NCI-H69 (cell line): ENCODE measurements around the gene NLN.
"Not testable (repeated sequence)": the region's sequence is repeated elsewhere in the genome, so short reads cannot be mapped to it uniquely, and the experiment has no call there.

Source experiments
- DNase-seq: peaks from one replicate; lab custom pipeline; 2025; lab: John Stamatoyannopoulos, UW

The NLN gene

GRCh38 chr5:65832603-65833228, 110.7 kb downstream of the NLN start:
- no peak for DNase-seq

- DNase-seq = no peak
Measured at GRCh38 chr5:65833780-65834179, 111.8 kb downstream of the NLN start.

GRCh38 chr5:65834306-65834705, 112.3 kb downstream of the NLN start:
- no peak for DNase-seq

- no peak for DNase-seq
Measured at GRCh38 chr5:65835191-65835590, 113.2 kb downstream of the NLN start.

GRCh38 chr5:65837139-65837538, 115.1 kb downstream of the NLN start:
- DNase-seq = no peak

- DNase-seq = not testable (repeated sequence)
Measured at GRCh38 chr5:65839170-65839569, 117.2 kb downstream of the NLN start.

- DNase-seq = no peak
Measured at GRCh38 chr5:65840071-65840470, 118.1 kb downstream of the NLN start.

GRCh38 chr5:65844763-65845162, 122.8 kb downstream of the NLN start:
- not testable (repeated sequence) for DNase-seq

GRCh38 chr5:65846101-65846500, 124.1 kb downstream of the NLN start:
- no peak for DNase-seq

GRCh38 chr5:65847019-65847418, 125.0 kb downstream of the NLN start:
- not testable (repeated sequence) for DNase-seq

- not testable (repeated sequence) for DNase-seq
Measured at GRCh38 chr5:65849918-65850317, 127.9 kb downstream of the NLN start.

- no peak for DNase-seq
Measured at GRCh38 chr5:65854925-65855324, 132.9 kb downstream of the NLN start.

GRCh38 chr5:65855766-65856315, 133.8 kb downstream of the NLN start:
- peak; percentile 70 for DNase-seq

- no peak for DNase-seq
Measured at GRCh38 chr5:65856520-65856919, 134.5 kb downstream of the NLN start.

GRCh38 chr5:65858316-65858715, 136.3 kb downstream of the NLN start:
- DNase-seq = no peak

- DNase-seq = no peak
Measured at GRCh38 chr5:65861830-65862241, 139.8 kb downstream of the NLN start.

- DNase-seq = no peak
Measured at GRCh38 chr5:65862384-65862783, 140.4 kb downstream of the NLN start.

GRCh38 chr5:65863747-65864146, 141.7 kb downstream of the NLN start:
- DNase-seq = no peak

GRCh38 chr5:65866837-65867521, 145.0 kb downstream of the NLN start:
- peak; percentile 60 for DNase-seq

- DNase-seq = peak; percentile 23
Measured at GRCh38 chr5:65867542-65868195, 145.7 kb downstream of the NLN start.

- DNase-seq = no peak
Measured at GRCh38 chr5:65868509-65868908, 146.5 kb downstream of the NLN start.

- no peak for DNase-seq
Measured at GRCh38 chr5:65871182-65871581, 149.2 kb downstream of the NLN start.

- not testable (repeated sequence) for DNase-seq
Measured at GRCh38 chr5:65871776-65872175, 149.8 kb downstream of the NLN start.
